Ramos (cell line): Measurements from ENCODE around the gene DNAJA1.

Source experiments
- in situ Hi-C: fragments of 300-500 bp; cut with MboI; formaldehyde crosslinking; loops from one replicate; pipeline ENCODE4 v1.14.3; 2022; ENCODE audit warnings: low sequenced_read_pairs; ENCODE audit not compliant: unreplicated experiment

DNAJA1 gene

GRCh38 chr9:33025572-33026342 lies 684 bp downstream of the DNAJA1 start:
- in situ Hi-C loops, result no loop called here

DNA sequence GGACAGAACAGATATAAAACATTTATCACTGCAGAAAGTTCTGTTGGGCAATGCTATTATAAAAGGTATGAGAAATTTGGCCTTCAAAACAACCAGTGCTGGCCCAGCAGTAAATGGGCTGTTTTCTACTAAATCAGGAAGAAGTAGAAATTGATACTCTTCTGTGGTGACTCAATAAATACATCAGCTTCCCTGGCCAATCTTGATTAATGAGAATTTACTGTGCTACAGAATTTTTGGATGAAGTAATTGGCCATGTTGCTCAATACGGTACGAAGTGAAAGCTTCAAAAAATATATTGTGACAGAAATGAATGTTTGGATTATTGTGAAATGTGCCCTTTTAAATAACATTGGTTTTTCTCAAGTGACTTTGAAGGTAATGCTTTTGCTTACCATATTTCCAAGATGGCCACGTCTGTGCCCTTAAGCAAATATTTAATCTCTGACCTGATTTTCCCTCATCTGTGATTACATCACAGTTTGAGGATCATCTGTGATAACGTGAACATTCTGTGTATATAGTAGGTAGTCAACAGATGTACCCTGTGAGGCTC lies 4.2 kb downstream of the DNAJA1 start:
- in situ Hi-C loops, result no loop called here

DNA sequence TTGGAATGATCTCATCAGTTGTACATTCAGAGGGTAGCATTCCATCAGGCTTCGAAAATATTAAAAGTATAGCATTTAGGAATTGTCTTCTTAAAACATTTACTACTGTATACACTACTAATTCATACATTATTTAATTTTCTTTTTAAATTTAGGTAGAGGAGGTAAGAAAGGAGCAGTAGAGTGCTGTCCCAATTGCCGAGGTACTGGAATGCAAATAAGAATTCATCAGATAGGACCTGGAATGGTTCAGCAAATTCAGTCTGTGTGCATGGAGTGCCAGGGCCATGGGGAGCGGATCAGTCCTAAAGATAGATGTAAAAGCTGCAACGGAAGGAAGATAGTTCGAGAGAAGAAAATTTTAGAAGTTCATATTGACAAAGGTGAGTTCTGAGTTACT lies 5.2 kb downstream of the DNAJA1 start:
- in situ Hi-C loops, result no loop called here

DNA sequence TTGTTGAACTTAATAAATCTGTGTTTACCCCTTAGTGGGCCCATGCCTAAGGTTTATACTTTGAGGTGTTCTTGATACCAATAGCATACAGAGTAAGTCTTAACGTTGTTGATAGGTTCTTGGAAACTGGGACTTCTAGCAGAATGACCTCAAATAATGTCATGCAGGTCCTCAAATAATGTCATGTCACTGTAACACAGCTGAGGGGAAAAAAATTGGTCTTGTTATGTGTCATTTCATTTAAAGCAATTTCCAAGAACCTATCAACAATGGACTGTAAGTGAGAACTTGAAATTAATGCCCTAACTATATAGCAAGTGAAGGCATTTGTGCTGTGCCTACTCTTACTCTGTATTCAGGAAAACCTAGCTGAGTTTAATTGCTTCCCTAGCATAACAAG lies 7.2 kb downstream of the DNAJA1 start:
- in situ Hi-C loops, result no loop called here

DNA sequence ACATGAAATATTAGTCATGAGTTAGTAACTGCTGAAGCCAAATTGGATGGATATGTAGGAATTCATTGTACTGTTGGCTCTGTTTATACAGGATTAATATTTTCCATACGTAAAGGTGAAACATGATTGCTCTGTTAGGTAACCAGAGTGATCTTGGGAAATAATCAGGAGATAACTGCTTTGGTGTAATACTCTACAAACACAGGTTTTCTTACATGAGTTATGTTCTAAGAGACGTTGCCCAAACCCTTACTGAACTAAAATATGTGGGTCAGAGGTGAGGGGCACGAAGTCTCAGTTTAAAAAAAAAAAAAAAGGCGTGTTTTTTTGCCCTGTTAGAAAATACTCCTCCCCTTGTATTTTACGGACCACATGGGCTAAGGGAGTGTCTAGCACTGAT lies 7.8 kb downstream of the DNAJA1 start:
- in situ Hi-C loops, result no loop called here

DNA sequence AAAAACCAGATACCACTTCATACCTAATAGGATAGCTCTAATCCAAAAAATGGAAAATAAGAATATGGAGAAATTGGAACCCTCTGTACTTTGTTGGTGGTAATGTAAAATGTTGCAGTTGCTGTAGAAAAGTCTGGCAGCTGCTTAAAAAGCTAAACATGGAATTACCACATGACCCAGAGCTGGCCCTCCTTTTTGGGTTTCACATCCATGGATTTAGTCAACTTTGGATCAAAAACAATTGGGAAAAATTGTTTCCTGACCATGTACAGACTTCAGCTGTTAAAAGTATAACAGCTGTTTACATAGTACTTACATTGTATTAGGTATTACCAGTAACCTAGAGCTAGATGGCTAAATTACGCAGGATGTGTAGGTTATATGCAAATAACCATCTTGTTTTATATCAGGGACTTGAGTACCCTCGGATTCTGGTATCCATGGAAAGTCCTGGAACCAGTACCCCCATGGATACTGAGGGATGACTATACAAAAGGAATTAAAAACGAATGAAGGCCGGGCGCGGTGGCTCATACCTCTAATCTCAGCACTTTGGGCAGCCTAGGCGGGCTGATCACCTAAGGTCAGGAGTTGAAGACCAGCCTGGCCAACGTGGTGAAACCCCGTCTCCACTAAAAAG lies 15.8 kb downstream of the DNAJA1 start:
- in situ Hi-C loops, result no loop called here

DNA sequence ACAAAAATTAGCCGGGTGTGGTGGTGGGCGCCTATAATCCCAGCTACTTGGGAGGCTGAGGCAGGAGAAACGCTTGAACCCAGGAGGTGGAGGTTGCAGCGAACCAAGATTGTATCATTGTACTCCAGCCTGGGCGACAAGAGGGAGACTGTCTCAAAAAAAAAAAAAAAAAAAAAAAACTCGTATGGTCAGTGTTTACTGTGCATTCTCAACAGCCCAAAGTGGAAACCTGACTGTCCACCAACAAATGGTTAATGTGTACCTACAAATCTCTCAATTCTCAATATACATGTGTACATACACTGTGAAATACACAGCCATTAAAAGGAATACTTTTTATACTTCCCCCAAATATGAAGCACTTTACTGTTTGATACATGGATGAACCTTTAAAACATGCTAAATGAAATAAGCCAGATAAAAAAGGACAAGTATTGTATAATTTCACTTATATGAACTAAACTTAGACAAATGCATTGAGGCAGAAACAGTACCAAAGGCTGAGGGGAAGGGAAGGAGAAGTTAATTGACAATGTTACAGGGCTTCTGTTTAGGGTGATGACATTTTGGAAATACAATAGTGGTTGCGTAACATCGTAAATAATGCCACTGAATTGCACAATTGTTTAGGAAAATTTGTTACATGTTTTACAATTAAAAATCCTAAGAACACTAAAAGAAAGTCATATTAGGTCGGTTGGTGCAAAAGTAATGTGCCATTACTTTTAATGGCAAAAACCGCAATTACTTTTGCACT lies 16.5 kb downstream of the DNAJA1 start:
- in situ Hi-C loops, result no loop called here

- in situ Hi-C loops, result no loop called here
These were observed 17.4 kb downstream of the DNAJA1 start for GRCh38 chr9:33042473-33042872.

DNA sequence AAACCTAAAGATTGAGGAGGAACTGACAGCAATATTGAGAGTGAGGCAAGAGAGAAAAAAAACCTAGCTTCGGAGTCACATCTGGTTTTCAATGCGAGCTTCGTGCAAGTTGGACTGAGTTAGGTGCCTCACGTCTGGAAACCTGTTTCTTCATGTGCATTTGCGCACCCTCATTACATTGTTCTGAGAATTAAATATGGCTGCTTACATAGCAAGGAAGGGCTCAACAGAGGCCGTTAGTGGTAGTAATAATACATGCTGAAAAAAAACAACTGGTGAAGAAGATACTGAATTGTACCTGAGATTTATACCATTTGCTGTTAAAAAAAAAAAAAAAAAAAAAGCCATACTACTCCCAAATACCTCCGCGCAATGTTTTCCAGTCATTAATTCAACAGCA lies 18.6 kb downstream of the DNAJA1 start:
- in situ Hi-C loops, result no loop called here

DNA sequence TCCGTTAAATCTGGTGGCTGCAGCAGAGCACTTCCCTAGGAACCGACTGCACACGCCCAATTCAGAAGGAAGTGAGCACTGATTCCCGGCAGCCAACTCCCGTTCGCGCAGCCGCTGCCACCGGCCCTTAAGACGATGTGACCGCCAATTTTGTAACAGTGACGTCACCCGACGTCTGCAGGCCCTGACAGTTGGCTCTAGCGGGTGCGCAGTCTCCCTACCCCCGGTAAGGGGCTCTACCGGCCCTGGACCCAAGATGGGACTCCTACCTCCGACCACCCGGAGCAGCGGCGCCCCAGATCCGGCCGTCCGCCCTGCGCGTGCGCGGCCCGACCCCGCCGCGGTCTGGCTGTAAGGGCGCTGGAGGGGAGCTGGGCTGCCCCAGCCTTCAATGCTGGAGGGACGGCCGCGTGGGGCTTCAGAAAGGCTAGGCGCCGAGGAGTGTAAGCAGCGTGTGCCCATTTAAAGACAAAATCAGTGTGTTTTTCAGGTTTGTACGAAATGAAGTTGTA lies 19.1 kb downstream of the DNAJA1 start:
- in situ Hi-C loops, result no loop called here

GRCh38 chr9:33044677-33045282 lies 19.7 kb downstream of the DNAJA1 start:
- in situ Hi-C loops, result no loop called here

- in situ Hi-C loops, result no loop called here
These were observed 21.0 kb downstream of the DNAJA1 start for GRCh38 chr9:33046061-33046460.

DNA sequence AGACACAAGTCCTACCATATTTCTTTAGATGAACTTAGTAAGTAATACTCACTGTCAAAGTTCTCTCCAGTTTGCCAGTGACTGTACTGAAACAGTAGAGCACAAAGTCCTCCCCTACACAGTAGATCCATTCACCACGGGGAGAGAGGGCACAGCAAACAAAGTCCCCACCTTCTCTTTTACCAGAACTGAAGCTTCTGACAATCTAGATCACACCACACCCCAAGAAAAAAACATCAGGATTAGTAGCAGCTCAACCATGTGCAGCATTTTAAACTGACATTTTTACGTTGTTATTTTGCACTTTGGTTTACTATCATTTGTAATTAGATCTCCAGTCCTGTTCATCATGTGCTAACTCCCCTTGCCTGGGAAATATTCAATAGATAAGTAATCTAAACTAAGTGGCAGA lies 23.0 kb downstream of the DNAJA1 start:
- in situ Hi-C loops, result no loop called here

DNA sequence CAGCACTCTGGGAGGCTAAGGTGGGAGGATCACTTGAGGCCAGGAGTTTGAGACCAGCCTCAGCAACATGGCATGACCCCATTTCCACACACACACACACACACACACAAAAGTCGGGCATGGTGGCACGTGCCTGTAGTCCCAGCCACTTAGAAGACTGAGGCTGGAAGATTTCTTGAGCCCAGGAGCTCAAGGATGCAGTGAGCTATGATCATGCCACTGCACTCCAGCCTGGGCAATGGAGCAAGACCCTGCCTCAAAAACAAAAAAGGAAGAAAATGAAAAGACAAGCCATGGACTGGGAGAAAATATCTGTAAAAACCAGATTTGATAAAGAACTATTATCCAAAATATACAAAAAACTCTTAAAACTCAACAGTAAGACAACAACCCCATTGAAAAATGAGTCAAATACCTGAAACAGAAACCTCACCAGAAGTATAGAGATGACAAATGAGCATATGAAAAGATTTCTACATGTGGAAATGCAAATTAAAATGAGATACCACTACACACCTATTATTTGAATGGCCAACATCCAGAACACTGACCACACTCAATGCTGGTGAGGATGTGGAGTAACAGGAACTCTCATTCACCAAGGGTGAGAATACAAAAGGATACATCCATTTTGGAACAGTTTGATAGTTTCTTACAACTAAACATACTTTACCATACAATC lies 24.7 kb downstream of the DNAJA1 start:
- in situ Hi-C loops, result no loop called here

DNA sequence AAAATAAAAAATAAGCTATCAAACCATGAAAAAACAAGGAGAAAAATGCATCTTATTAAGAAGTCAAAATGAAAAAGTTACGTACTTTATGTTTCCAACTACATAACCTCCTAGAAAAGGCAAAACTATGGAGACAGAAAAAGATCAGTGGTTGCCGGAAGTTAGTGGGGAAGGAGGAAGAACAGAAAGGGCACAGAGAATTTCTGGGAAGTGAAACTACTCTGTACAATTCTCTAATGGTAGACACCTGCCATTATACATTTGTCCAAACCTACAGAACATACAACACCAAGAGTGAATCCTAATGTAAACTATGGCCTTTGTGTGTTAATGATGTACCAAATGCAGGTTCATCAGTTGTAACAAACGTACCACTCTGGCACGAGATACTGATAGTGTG lies 26.1 kb downstream of the DNAJA1 start:
- in situ Hi-C loops, result no loop called here

DNA sequence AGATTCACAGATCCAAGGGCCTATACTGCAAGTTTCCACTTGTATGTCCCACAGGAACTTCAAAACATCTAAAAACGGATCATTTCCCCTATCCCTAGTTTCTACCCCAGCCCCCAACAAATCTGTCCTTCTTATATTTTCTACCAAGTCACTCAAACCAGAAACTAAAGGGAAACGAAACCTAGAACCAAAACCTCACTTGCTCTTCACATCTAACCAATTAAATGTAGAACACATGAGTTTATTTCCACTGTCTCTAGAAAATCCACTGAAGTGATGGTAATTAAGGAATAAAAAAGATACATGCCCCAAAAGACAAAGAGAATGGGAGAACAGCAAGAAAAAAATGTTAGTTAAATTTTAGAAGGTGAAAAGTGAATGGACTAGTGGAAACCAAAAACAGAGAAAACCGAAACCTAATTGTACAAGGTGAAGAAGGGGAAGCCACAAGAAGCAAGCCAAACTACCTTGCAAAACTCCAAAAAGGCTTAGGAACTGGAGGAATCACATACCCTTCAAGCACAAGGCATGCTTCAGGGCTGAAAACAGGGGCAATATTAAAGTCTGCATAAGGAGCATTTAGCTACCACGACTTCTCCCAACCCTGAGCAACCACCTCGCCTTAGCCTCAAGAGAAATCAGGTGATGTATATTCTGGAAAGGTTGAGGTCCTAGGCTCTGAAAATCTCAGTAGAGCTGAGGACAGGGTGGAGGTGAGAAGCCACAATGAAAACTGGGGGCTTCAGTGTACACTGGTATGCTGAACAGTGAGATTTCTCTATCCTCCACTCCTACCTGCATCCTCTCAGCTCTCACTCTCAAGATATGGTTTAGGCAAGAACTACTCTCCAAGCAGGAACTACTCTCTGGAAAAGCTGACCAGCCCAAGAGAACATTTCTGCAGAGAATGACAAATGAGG lies 40.3 kb downstream of the DNAJA1 start:
- in situ Hi-C loops, result no loop called here

DNA sequence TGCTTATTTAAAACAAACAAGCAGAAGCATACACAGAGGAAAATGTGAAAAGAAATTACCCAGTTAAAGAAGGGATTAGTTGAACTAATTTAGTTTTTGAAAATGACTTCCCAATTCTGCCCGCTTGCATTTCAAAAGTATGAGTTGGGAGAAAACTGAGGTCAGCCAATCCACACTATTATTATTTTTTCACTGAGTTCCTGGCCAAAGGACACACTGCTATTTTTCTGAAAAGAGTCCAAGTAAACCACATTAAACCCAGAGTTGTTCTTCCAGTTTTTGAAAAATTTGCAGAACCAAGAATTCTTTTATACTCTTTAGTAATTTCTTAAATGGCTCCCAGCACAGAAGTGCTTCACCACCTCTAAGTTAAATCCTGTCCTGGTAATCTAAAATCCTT lies 43.9 kb downstream of the DNAJA1 start:
- in situ Hi-C loops, result no loop called here

DNA sequence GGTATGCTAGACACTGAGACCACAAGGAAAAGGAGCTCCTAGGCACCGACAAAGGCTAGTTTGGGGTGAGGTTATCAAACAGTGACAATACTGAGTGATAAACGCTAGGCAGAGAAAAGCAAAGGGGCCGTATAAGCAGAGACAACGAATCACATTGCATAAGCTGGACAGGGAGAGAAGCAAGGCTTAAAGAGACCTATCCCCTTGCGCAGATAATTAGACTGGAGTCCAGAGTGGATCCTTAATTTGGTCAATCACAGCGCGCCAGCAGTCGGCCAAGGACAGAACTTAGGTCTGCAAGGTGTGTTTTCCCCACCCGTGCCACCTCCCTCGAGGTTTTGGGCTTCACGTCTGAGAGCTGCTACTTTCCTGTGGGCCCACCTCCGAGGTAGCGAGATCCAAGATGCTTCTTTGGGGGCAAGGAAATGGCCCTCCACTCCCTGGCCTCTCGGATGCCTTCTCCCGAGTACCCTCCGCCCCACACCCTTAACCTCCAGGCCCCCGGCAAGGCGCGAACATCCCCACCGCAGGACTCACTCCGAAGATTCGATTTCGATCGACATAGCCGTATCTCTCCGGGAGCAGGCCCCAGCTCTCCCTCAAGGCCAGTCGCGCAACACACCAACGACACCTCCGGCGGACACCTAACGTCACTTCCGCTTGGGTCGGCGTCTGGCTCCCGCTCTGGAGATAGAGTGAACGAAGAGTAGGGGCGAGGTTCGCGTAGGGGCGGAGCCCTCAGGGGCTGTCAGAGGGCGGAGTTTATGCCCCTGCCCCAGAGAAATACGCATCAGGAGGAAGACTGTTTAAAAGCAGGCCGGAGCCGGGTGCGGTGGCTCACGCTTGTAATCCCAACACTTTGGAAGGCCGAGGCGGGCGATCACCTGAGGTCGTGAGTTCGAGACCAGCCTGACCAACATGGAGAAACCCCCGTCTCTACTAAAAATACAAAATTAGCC lies 51.3 kb downstream of the DNAJA1 start, which contains the start of gene SMU1:
SMU1 (minus strand) TSS at position 629 of the 959 bp plus-strand sequence; CDS start at position 563, 66 bp downstream.
- in situ Hi-C loops, result loop anchor here (10.0 kb wide), 1 partner anchor 148 kb away; no protein-coding TSS in a partner anchor
